Body of pancreas (tissue), 4 donors: Measurements from ENCODE around the gene MYL6B.

Experiments
- CTCF ChIP-seq, 7 experiments: fragments of 450-650 bp in 4 of 7; fragments of 200-600 bp in 3 of 7; sonication (generic) in 3 of 7; IDR thresholded peaks; one replicate each; pipeline ENCODE4 v1.5.1; 2016 to 2019; ENCODE audit warnings: antibody characterized with exemption in 7 of 7
- POLR2A ChIP-seq, 3 donors: fragments of 450-650 bp; IDR thresholded peaks; one replicate each; pipeline ENCODE4 v1.6.1; 2016; ENCODE audit warnings: antibody characterized with exemption in 3 of 3, mild to moderate bottlenecking in 2 of 3

DNA sequence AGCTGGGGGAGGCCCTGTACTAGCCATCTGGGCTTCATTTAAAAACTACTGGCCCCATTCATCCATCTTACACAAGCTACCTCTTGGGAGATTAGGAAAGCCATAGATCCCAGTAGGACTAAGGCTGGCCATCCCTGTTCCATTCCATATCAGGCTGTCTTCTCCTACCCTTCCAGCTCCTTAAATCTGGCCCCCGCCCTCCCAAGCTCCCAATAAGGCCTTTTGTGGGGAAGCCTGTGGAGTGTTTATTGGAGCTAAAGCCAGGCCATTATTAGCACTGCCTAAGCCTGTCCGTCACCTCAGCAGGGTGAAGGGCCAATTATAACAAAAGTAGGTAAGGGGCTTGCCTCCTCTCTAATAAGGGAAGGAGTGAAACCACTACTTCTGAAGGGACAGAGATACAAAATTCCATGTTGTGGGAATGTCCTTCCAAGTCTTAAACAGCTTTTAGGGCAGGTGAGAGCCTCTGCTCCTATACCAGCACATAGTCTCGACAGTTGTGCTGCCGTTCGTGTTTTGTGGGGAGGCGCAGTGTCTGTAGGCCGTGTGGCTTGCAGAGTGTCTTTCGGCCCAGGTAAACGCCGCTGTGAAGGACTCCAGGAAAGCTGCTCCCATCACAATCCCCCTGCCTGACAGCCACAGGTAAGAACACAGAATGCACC lies 9.4 kb downstream of the MYL6B start:
- TF ChIP-seq CTCF (IDR thresholded peaks at IDR 0.05): no peak
- no peak for TF ChIP-seq POLR2A (IDR thresholded peaks at IDR 0.05)
